Type B pancreatic cell (in vitro differentiated cells): Measurements from ENCODE around the gene RABGAP1. TPM values are rescaled to one million over a fixed set of nuclear protein-coding genes. Genes with fewer than 3 reads are reported as not detected.
A peak's percentile ranks its signal among the peaks of the same experiment; 100 is the strongest.

ENCODE experiments used
- DNase-seq: peaks from one replicate; pipeline ENCODE4 v3.0.0; 2021; ENCODE audit warnings: mixed read lengths; ENCODE audit not compliant: unreplicated experiment; ENCODE audit errors: extremely low spot score
- H3K27ac Mint-ChIP-seq: 2 replicates; pipeline ENCODE4 v1.8.0; 2021; ENCODE audit warnings: mild to moderate bottlenecking, mixed read lengths
- H3K27me3 Mint-ChIP-seq: 2 replicates; pipeline ENCODE4 v1.8.0; 2021; ENCODE audit warnings: mixed read lengths
- H3K36me3 Mint-ChIP-seq: 2 replicates; pipeline ENCODE4 v1.8.0; 2021; ENCODE audit warnings: mixed read lengths
- H3K4me1 Mint-ChIP-seq: one replicate; pipeline ENCODE4 v1.8.0; 2021; ENCODE audit warnings: mixed read lengths; ENCODE audit not compliant: unreplicated experiment
- H3K4me3 Mint-ChIP-seq: 2 replicates; pipeline ENCODE4 v1.8.0; 2021; ENCODE audit warnings: mild to moderate bottlenecking, mixed read lengths
- H3K9me3 Mint-ChIP-seq: 2 replicates; pipeline ENCODE4 v1.8.0; 2021; ENCODE audit warnings: mixed read lengths
- CTCF ChIP-seq: fragments of 200-600 bp; sonication (generic); conservative IDR thresholded peaks from 2 replicates; pipeline ENCODE4 v1.5.0; 2021; ENCODE audit warnings: antibody characterized with exemption, mild to moderate bottlenecking
- total RNA-seq: library from RNA; stranded (reverse); gene quantifications from 2 replicates; pipeline ENCODE4 v1.2.1, GENCODE V29; 2021; ENCODE audit warnings: low replicate concordance

Gene RABGAP1
- total RNA-seq, 1 donor from 2014 or later = 68.4 TPM

- TF ChIP-seq CTCF = no peak
- H3K9me3 Mint-ChIP-seq = no peaks in the 10 kb centered on the region
- peaks cover 21% of the 10 kb centered on the region for H3K36me3 Mint-ChIP-seq
- DNase-seq = no peak
- H3K4me1 Mint-ChIP-seq = no peaks in the 10 kb centered on the region
- no peak overlapping the region for H3K4me3 Mint-ChIP-seq
- no peak overlapping the region for H3K27ac Mint-ChIP-seq
- H3K27me3 Mint-ChIP-seq = no peaks in the 10 kb centered on the region
Measured at GRCh38 chr9:123011878-123012528, 71.2 kb downstream of the RABGAP1 start.

DNA sequence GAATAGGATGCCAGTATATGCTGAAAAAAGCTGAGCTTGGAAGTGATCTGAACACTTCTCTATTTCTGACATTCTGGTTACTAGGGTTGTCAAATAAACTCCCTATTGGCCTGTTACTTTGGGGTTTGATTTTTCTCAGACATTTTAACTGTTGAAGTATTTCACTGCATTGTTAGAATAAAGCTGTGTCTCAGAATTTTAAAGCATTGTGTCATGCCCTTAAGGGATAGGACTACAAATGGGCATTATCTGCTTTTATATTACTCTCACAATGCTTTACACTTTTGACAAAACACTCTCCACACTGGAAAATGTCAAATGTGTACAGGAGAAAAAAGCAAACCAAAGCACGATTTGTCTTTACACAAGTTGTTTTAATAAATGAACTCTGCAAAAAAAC, 75.8 kb downstream of the RABGAP1 start:
- Mint-ChIP-seq H3K4me1 (no peaks in the 10 kb centered on the region), H3K36me3 (peaks cover 17% of the 10 kb centered on the region), H3K27me3 (no peaks in the 10 kb centered on the region), H3K27ac (no peak overlapping the region), H3K9me3 (no peaks in the 10 kb centered on the region), H3K4me3 (no peak overlapping the region)
- DNase-seq = no peak
- no peak for TF ChIP-seq CTCF

- Mint-ChIP-seq H3K4me1 (no peaks in the 10 kb centered on the region), H3K27ac (no peak overlapping the region), H3K4me3 (no peak overlapping the region), H3K9me3 (no peaks in the 10 kb centered on the region), H3K27me3 (no peaks in the 10 kb centered on the region), H3K36me3 (peaks cover 16% of the 10 kb centered on the region)
- no peak for DNase-seq
- no peak for TF ChIP-seq CTCF
Measured at GRCh38 chr9:123020796-123021195, 80.0 kb downstream of the RABGAP1 start.

- TF ChIP-seq CTCF = no peak
- H3K27me3 Mint-ChIP-seq = no peaks in the 10 kb centered on the region
- H3K9me3 Mint-ChIP-seq = no peaks in the 10 kb centered on the region
- DNase-seq = no peak
- H3K36me3 Mint-ChIP-seq = peaks cover 24% of the 10 kb centered on the region
- H3K27ac Mint-ChIP-seq = no peak overlapping the region
- peaks cover 4% of the 10 kb centered on the region for H3K4me1 Mint-ChIP-seq
- peak overlapping the region; percentile 24 for H3K4me3 Mint-ChIP-seq
Measured at GRCh38 chr9:123026425-123026824, 85.6 kb downstream of the RABGAP1 start.

- H3K36me3 Mint-ChIP-seq = peaks cover 20% of the 10 kb centered on the region
- no peaks in the 10 kb centered on the region for H3K27me3 Mint-ChIP-seq
- peaks cover 4% of the 10 kb centered on the region for H3K4me1 Mint-ChIP-seq
- TF ChIP-seq CTCF = no peak
- H3K9me3 Mint-ChIP-seq = no peaks in the 10 kb centered on the region
- DNase-seq = no peak
- H3K4me3 Mint-ChIP-seq = no peak overlapping the region
- H3K27ac Mint-ChIP-seq = peak overlapping the region; percentile 33
Measured at GRCh38 chr9:123027517-123027916, 86.7 kb downstream of the RABGAP1 start.
